WTC11 (cell line): ENCODE measurements around the gene KATNBL1. TPM values are rescaled to one million over a fixed set of nuclear protein-coding genes. Genes with fewer than 3 reads are reported as not detected.
A peak's percentile ranks its signal among the peaks of the same experiment; 100 is the strongest.

ENCODE experiments used
- ATAC-seq: fragments of 200-7000 bp; cut with Tn5 transposase; 2 replicates; pipeline ENCODE4 v1.10.0; 2021; ENCODE audit warnings: mild to moderate bottlenecking, moderate library complexity
- CTCF ChIA-PET: fragments of 300-600 bp; sonication (Branson Sonifier 250); formaldehyde crosslinking; loops from one replicate; lab custom pipeline; 2021; ENCODE audit warnings: antibody characterized with exemption; lab: Charles Lee
- POLR2A ChIA-PET: fragments of 350-600 bp; sonication (Branson Sonifier 250); formaldehyde crosslinking; loops from one replicate; lab custom pipeline; 2021; ENCODE audit warnings: antibody characterized with exemption; lab: Charles Lee
- DNase-seq: peaks from one replicate; pipeline ENCODE4 v3.0.0; 2021; ENCODE audit warnings: low spot score
- H3K27ac Mint-ChIP-seq: 2 replicates; pipeline ENCODE4 v1.8.0; 2021; ENCODE audit warnings: mixed read lengths
- H3K27me3 Mint-ChIP-seq: 2 replicates; pipeline ENCODE4 v1.8.0; 2021; ENCODE audit warnings: low read depth, mild to moderate bottlenecking, moderate library complexity, mixed read lengths
- H3K36me3 Mint-ChIP-seq: 2 replicates; pipeline ENCODE4 v1.8.0; 2021; ENCODE audit warnings: mixed read lengths
- H3K4me1 Mint-ChIP-seq: 2 replicates; pipeline ENCODE4 v1.8.0; 2022; ENCODE audit warnings: mixed read lengths
- H3K4me3 Mint-ChIP-seq: 2 replicates; pipeline ENCODE4 v1.8.0; 2021; ENCODE audit warnings: mild to moderate bottlenecking, moderate library complexity, mixed read lengths
- H3K9me3 Mint-ChIP-seq: 2 replicates; pipeline ENCODE4 v1.8.0; 2021; ENCODE audit warnings: mixed read lengths
- ATF1 ChIP-seq: sonication (generic); formaldehyde crosslinking; IDR thresholded peaks from 2 replicates; pipeline ENCODE4 v1.8.1; 2023; ENCODE audit warnings: mild to moderate bottlenecking, moderate library complexity, missing genetic modification reagents
- ATF2 ChIP-seq: sonication (generic); formaldehyde crosslinking; IDR thresholded peaks from 2 replicates; pipeline ENCODE4 v1.8.1; 2022; ENCODE audit warnings: low read depth, missing genetic modification reagents, borderline replicate concordance
- CDX4 ChIP-seq: fragments of 250-450 bp; sonication (Bioruptor Pico); IDR thresholded peaks from 2 replicates; pipeline ENCODE4 v1.9.0; 2021; ENCODE audit warnings: moderate library complexity, mild to moderate bottlenecking, inconsistent platforms, borderline replicate concordance
- CTCF ChIP-seq: fragments of 200-600 bp; IDR thresholded peaks from 2 replicates; pipeline ENCODE4 v1.8.0; 2022; ENCODE audit warnings: antibody characterized with exemption
- ERG ChIP-seq: fragments of 250-450 bp; sonication (Bioruptor Pico); IDR thresholded peaks from 2 replicates; pipeline ENCODE4 v1.8.0; 2021; ENCODE audit warnings: mild to moderate bottlenecking
- GTF2I ChIP-seq: fragments of 250-450 bp; sonication (Bioruptor Pico); conservative IDR thresholded peaks from 2 replicates; pipeline ENCODE4 v1.4.0; 2021; ENCODE audit warnings: mild to moderate bottlenecking
- HMGXB4 ChIP-seq: sonication (generic); formaldehyde crosslinking; IDR thresholded peaks from 2 replicates; pipeline ENCODE4 v1.8.1; 2023; ENCODE audit warnings: mild to moderate bottlenecking, moderate library complexity, missing genetic modification reagents
- IRF1 ChIP-seq: sonication (generic); formaldehyde crosslinking; IDR thresholded peaks from 2 replicates; pipeline ENCODE4 v1.8.0; 2023; ENCODE audit warnings: missing genetic modification reagents
- JUN ChIP-seq: sonication (generic); formaldehyde crosslinking; IDR thresholded peaks from 2 replicates; pipeline ENCODE4 v1.8.0; 2023; ENCODE audit warnings: mild to moderate bottlenecking, missing genetic modification reagents
- MLX ChIP-seq: sonication (generic); formaldehyde crosslinking; IDR thresholded peaks from 2 replicates; pipeline ENCODE4 v1.8.1; 2023; ENCODE audit warnings: mild to moderate bottlenecking, missing genetic modification reagents, moderate library complexity
- MYBL2 ChIP-seq: sonication (generic); formaldehyde crosslinking; IDR thresholded peaks from 2 replicates; pipeline ENCODE4 v1.8.1; 2023; ENCODE audit warnings: mild to moderate bottlenecking, moderate library complexity, missing genetic modification reagents
- PREB ChIP-seq: sonication (generic); formaldehyde crosslinking; IDR thresholded peaks from 2 replicates; pipeline ENCODE4 v1.8.1; 2022; ENCODE audit warnings: mild to moderate bottlenecking, missing genetic modification reagents, moderate library complexity, borderline replicate concordance
- RELA ChIP-seq: sonication (generic); formaldehyde crosslinking; IDR thresholded peaks from 2 replicates; pipeline ENCODE4 v1.8.1; 2022; ENCODE audit warnings: missing genetic modification reagents, mild to moderate bottlenecking, borderline replicate concordance
- RORB ChIP-seq: fragments of 250-450 bp; sonication (Bioruptor Pico); IDR thresholded peaks from 2 replicates; pipeline ENCODE4 v1.9.0; 2021; ENCODE audit warnings: mild to moderate bottlenecking
- SMAD4 ChIP-seq: sonication (generic); formaldehyde crosslinking; IDR thresholded peaks from 2 replicates; pipeline ENCODE4 v1.8.0; 2022; ENCODE audit warnings: mild to moderate bottlenecking, missing genetic modification reagents
- USF2 ChIP-seq: sonication (generic); formaldehyde crosslinking; IDR thresholded peaks from 2 replicates; pipeline ENCODE4 v1.8.1; 2023; ENCODE audit warnings: mild to moderate bottlenecking, missing genetic modification reagents, moderate library complexity
- ZNF263 ChIP-seq: sonication (generic); formaldehyde crosslinking; IDR thresholded peaks from 2 replicates; pipeline ENCODE4 v1.8.1; 2022; ENCODE audit warnings: low read depth, mild to moderate bottlenecking, moderate library complexity, missing genetic modification reagents
- ZNF423 ChIP-seq: fragments of 250-450 bp; sonication (Bioruptor Pico); IDR thresholded peaks from 2 replicates; pipeline ENCODE4 v2.1.2; 2022; ENCODE audit warnings: mild to moderate bottlenecking, moderate library complexity
- ZNF512 ChIP-seq: sonication (generic); formaldehyde crosslinking; IDR thresholded peaks from 2 replicates; pipeline ENCODE4 v1.8.1; 2022; ENCODE audit warnings: missing genetic modification reagents, borderline replicate concordance
- ZSCAN18 ChIP-seq: fragments of 250-450 bp; sonication (Bioruptor Pico); IDR thresholded peaks from 2 replicates; pipeline ENCODE4 v2.1.2; 2022; ENCODE audit warnings: mild to moderate bottlenecking, moderate library complexity
- total RNA-seq: library from RNA; stranded (reverse); gene quantifications from 3 replicates; pipeline ENCODE4 v1.2.3, GENCODE V29; 2021

KATNBL1 gene
- total RNA-seq, 1 experiment from 2014 or later = 45.8 TPM

- DNase-seq (no peak), ATAC-seq (no peak)
- peaks cover 6% of the 10 kb centered on the region; the same call in 1 of the 2 replicates for H3K36me3 Mint-ChIP-seq
- no peak overlapping the region for H3K4me3 Mint-ChIP-seq
- CTCF ChIA-PET = interaction anchor here (0.8 to 2.2 kb wide), 5 partner anchors 11 to 347 kb away, joined by 3 to 8 read pairs (median 4); partner anchors contain the start of gene SLC12A6
- peaks cover 11% of the 10 kb centered on the region for H3K4me1 Mint-ChIP-seq
- POLR2A ChIA-PET = no interaction called here
- TF ChIP-seq HMGXB4 (CRISPR knock-in tag) = no peak
- TF ChIP-seq ATF1 (CRISPR knock-in tag) = no peak
- TF ChIP-seq JUN = no peak
- TF ChIP-seq ZNF263 (CRISPR knock-in tag) = no peak
- TF ChIP-seq RELA (CRISPR knock-in tag) = no peak
- no peak for TF ChIP-seq ZSCAN18 (CRISPR knock-in tag)
- TF ChIP-seq MYBL2 = no peak
- H3K27ac Mint-ChIP-seq = no peak overlapping the region
- H3K27me3 Mint-ChIP-seq = no peaks in the 10 kb centered on the region
- no peaks in the 10 kb centered on the region for H3K9me3 Mint-ChIP-seq
Measured at GRCh38 chr15:34240537-34240936, 30.6 kb upstream of the KATNBL1 start.

- Mint-ChIP-seq H3K36me3 (peaks cover 6% of the 10 kb centered on the region; the same call in 1 of the 2 replicates), H3K27me3 (no peaks in the 10 kb centered on the region), H3K4me3 (no peak overlapping the region), H3K9me3 (no peaks in the 10 kb centered on the region), H3K4me1 (peaks cover 11% of the 10 kb centered on the region), H3K27ac (peak overlapping the region; percentile 86)
- DNase-seq (no peak), ATAC-seq (no peak)
- CTCF ChIA-PET = no interaction called here
- POLR2A ChIA-PET = no interaction called here
- TF ChIP-seq CTCF = no peak
- no peak for TF ChIP-seq USF2 (CRISPR knock-in tag)
- TF ChIP-seq ATF2 = no peak
- TF ChIP-seq IRF1 = no peak
- TF ChIP-seq PREB = no peak
- no peak for TF ChIP-seq RORB (CRISPR knock-in tag)
- no peak for TF ChIP-seq SMAD4 (CRISPR knock-in tag)
- no peak for TF ChIP-seq GTF2I (CRISPR knock-in tag)
- no peak for TF ChIP-seq ERG (CRISPR knock-in tag)
- TF ChIP-seq JUN = no peak
- TF ChIP-seq CDX4 (CRISPR knock-in tag) = no peak
- no peak for TF ChIP-seq ZNF423 (CRISPR knock-in tag)
- TF ChIP-seq ZNF512 (CRISPR knock-in tag) = no peak
- no peak for TF ChIP-seq MLX (CRISPR knock-in tag)
Measured at GRCh38 chr15:34239151-34239808, 29.4 kb upstream of the KATNBL1 start.
